Fibroblast of villous mesenchyme (primary cell): ENCODE measurements around the gene TRA2B. TPM values are rescaled to one million over a fixed set of nuclear protein-coding genes. Genes with fewer than 3 reads are reported as not detected.

ENCODE experiments used
- DNase-seq: peaks from one replicate; pipeline ENCODE4 v3.0.0-alpha.2; 2010; ENCODE audit warnings: low read depth
- H3K4me3 ChIP-seq: 2 replicates; pipeline ENCODE4 v1.5.1; 2011; ENCODE audit warnings: low read depth, mild to moderate bottlenecking, low read length
- total RNA-seq: library from RNA; depleted of rRNA; stranded (reverse); fragments of >200 nt; gene quantifications from 2 replicates; pipeline ENCODE4 v1.2.3, GENCODE V29; 2012
- TF ChIP-seq, protein P1 (sequence below): IDR thresholded peaks from 2 replicates; pipeline ENCODE4 v1.5.1; 2012; ENCODE audit warnings: low read depth, mild to moderate bottlenecking, low read length; ENCODE audit not compliant: insufficient read depth

TRA2B gene
- 150 and 182 TPM in 2 replicates for total RNA-seq

GRCh38 chr3:185937689-185938374 is at the start of gene TRA2B:
Gene TRA2B, minus strand, starts transcription at chr3:185938014. Its CDS starts 154 bp downstream, at chr3:185937860.
- TF ChIP-seq, protein P1, sequence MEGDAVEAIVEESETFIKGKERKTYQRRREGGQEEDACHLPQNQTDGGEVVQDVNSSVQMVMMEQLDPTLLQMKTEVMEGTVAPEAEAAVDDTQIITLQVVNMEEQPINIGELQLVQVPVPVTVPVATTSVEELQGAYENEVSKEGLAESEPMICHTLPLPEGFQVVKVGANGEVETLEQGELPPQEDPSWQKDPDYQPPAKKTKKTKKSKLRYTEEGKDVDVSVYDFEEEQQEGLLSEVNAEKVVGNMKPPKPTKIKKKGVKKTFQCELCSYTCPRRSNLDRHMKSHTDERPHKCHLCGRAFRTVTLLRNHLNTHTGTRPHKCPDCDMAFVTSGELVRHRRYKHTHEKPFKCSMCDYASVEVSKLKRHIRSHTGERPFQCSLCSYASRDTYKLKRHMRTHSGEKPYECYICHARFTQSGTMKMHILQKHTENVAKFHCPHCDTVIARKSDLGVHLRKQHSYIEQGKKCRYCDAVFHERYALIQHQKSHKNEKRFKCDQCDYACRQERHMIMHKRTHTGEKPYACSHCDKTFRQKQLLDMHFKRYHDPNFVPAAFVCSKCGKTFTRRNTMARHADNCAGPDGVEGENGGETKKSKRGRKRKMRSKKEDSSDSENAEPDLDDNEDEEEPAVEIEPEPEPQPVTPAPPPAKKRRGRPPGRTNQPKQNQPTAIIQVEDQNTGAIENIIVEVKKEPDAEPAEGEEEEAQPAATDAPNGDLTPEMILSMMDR, result peak; percentile 28
- peak within 1 kb of the TSS; percentile 100 for H3K4me3 ChIP-seq

DNA sequence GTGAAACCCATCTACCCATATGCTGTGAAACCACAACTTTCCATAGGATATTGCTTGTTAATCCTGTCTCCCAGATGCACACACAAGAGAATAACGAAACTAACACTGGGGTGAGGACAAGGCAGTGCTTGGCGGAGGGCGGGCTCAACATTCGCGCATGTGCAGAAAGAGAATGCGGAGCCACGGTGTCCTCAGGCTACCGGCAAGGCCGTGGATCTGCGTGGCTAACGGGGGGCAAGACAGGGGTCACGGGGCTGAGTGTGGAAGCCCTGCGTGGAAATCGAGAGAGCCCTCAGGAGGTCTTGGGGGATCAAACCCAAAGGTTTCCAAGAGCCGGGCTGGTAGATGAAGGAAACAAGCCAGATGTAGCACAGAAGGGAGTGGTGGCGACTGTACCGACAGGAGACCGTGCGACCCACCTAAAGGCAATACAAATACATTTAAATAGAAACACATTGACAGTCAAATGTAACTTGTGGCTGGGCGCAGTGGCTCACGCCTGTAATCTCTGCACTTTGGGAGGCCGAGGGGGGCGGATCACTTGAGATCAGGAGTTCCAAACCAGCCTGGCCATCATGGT is 48.5 kb upstream of the TRA2B start:
- peak overlapping the region; percentile 22 for H3K4me3 ChIP-seq
- DNase-seq, result peak; percentile 73
- TF ChIP-seq, protein P1, result no peak

More at GRCh38 chr3:185937689-185938374, at the start of gene TRA2B:
- peak; percentile 99 for DNase-seq

DNA sequence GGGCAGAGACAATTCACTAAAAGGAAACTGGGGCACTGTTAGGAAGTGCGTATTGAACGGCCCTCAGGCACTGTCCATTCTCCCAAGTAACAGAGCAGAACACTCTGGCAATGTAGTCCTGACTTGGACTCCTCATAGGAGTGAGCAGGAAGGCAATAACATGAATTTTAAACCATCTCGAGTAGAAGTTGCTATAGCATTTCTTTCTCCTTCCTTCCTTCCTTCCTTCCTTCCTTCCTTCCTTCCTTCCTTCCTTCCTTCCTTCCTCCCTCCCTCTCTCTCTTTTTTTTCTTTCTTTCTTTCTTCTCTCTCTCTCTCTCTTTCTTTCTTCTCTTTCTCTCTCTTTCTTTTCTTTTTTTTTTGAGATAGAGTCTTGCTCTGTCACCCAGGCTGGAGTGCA is 46.4 kb upstream of the TRA2B start:
- no peak overlapping the region for H3K4me3 ChIP-seq

GRCh38 chr3:185983495-185984141 is 45.8 kb upstream of the TRA2B start:
- TF ChIP-seq, protein P1, result peak; percentile 93
- DNase-seq, result peak; percentile 72
- no peak overlapping the region for H3K4me3 ChIP-seq

More for the DNA sequence above, 46.4 kb upstream of the TRA2B start:
- no peak for DNase-seq
- TF ChIP-seq, protein P1, result no peak

DNA sequence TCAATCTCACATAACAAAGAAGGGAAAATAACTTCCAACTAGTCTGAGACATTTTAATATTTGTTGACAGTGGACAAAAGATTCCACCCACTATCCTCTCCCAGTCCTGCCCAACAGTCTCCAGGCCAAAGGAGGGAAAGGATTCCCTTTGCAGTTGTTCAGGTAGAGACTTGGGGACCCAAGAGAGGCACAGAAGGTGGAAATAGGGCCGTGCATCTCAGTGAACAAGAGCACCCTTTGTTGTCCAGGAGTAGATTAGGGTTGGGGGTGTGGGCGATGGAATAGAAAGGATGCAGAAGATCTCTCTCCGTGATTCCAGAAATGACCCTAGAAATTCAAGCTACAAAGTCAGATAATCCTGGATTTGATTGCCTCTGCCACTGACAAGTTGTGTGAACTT is 44.8 kb upstream of the TRA2B start:
- DNase-seq, result no peak
- no peak overlapping the region for H3K4me3 ChIP-seq
- TF ChIP-seq, protein P1, result no peak

GRCh38 chr3:185981621-185982020 is 43.8 kb upstream of the TRA2B start:
- H3K4me3 ChIP-seq, result no peak overlapping the region
- TF ChIP-seq, protein P1, result no peak
- DNase-seq, result no peak
